Endothelial cell of umbilical vein (primary cell): ENCODE measurements around the gene RMND5A. TPM values are rescaled to one million over a fixed set of nuclear protein-coding genes. Genes with fewer than 3 reads are reported as not detected.

Experiments used
- BruUV-seq: library from RNA; stranded (reverse); fragments of 400-500 nt; replicated peaks from 2 replicates; lab custom pipeline; 2021; lab: Mats Ljungman, UMichigan
- CTCF ChIA-PET: fragments of 300-600, 350-600 bp; sonication (Branson Sonifier 250); formaldehyde crosslinking; loops from one replicate; lab custom pipeline; 2021; ENCODE audit warnings: antibody characterized with exemption, inconsistent platforms; lab: Charles Lee
- POLR2A ChIA-PET: fragments of 300-600, 350-600 bp; sonication (Branson Sonifier 250); formaldehyde crosslinking; loops from one replicate; lab custom pipeline; 2021; ENCODE audit warnings: antibody characterized with exemption, inconsistent platforms; lab: Charles Lee
- DNase-seq: peaks from one replicate; pipeline ENCODE4 v3.0.0-alpha.2; 2011; ENCODE audit warnings: low read depth, low spot score
- FAIRE-seq: peaks from 2 replicates; lab custom pipeline; 2011; peaks lifted over from hg19 to GRCh38; lab: Jason Lieb, UNC
- H2AFZ ChIP-seq: 2 replicates; pipeline ENCODE4 v1.6.0; 2012; ENCODE audit warnings: low read depth, low read length, control low read depth, inconsistent platforms
- H3K27ac ChIP-seq: 2 replicates; pipeline ENCODE4 v1.5.1; 2011; ENCODE audit warnings: low read depth, mild to moderate bottlenecking, control low read depth, low read length, moderate library complexity; ENCODE audit not compliant: insufficient read depth
- H3K27me3 ChIP-seq, 2 experiments: 2 replicates each; pipeline versions ENCODE4 v1.6.0 to v1.6.1; 2011; ENCODE audit warnings: low read length in 2 of 2, mixed read lengths in 1 of 2; ENCODE audit not compliant: control insufficient read depth in 2 of 2, insufficient read depth in 2 of 2
- H3K36me3 ChIP-seq, 2 experiments: 2 replicates in 1 of 2; 3 replicates in 1 of 2; pipeline ENCODE4 v1.5.1; 2011; ENCODE audit warnings: low read length in 2 of 2, mild to moderate bottlenecking in 1 of 2, moderate library complexity in 1 of 2; ENCODE audit not compliant: control insufficient read depth in 2 of 2, insufficient read depth in 2 of 2; ENCODE audit errors: extremely low read depth in 1 of 2
- H3K4me1 ChIP-seq: 3 replicates; pipeline ENCODE4 v1.5.1; 2011; ENCODE audit warnings: mild to moderate bottlenecking, low read length; ENCODE audit not compliant: control insufficient read depth, insufficient read depth; ENCODE audit errors: extremely low read depth
- H3K4me2 ChIP-seq: 2 replicates; pipeline ENCODE4 v1.6.1; 2011; ENCODE audit warnings: low read length, control low read depth, mixed read lengths; ENCODE audit not compliant: insufficient read depth
- H3K4me3 ChIP-seq, 3 experiments: fragments of 200-600 bp in 1 of 3; sonication (generic), shearing (Covaris generic) in 1 of 3; replicated peaks in 1 of 3; 2 replicates each; pipeline ENCODE4 v1.5.1; 2011 to 2016; ENCODE audit warnings: control low read depth in 3 of 3, low read length in 3 of 3, mild to moderate bottlenecking in 2 of 3, inconsistent platforms in 1 of 3, low read depth in 1 of 3, moderate library complexity in 1 of 3; ENCODE audit not compliant: insufficient read depth in 1 of 3
- H3K79me2 ChIP-seq: 2 replicates; pipeline ENCODE4 v1.6.0; 2012; ENCODE audit warnings: low read length, inconsistent platforms; ENCODE audit not compliant: control insufficient read depth, insufficient read depth
- H3K9ac ChIP-seq: replicated peaks from 2 replicates; pipeline ENCODE3; 2011; ENCODE audit warnings: low read length, control low read depth; ENCODE audit not compliant: insufficient read depth; ENCODE audit errors: extremely low read depth
- H3K9me1 ChIP-seq: replicated peaks from 3 replicates; pipeline ENCODE4 v1.6.0; 2011; ENCODE audit warnings: mild to moderate bottlenecking, low read length; ENCODE audit not compliant: control insufficient read depth, insufficient read depth; ENCODE audit errors: extremely low read depth
- H3K9me3 ChIP-seq: replicated peaks from 2 replicates; pipeline ENCODE4 v1.5.1; 2012; ENCODE audit warnings: low read length, inconsistent platforms; ENCODE audit not compliant: control insufficient read depth, insufficient read depth
- H4K20me1 ChIP-seq: replicated peaks from 2 replicates; pipeline ENCODE3; 2011; ENCODE audit warnings: mild to moderate bottlenecking, low read length; ENCODE audit not compliant: control insufficient read depth, insufficient read depth; ENCODE audit errors: extremely low read depth
- CTCF ChIP-seq, 2 donors: IDR thresholded peaks; 1 replicate in 1 of 2; 2 replicates in 1 of 2; pipeline ENCODE4 v1.5.1; 2011; ENCODE audit warnings: low read length in 2 of 2, mild to moderate bottlenecking in 2 of 2, moderate library complexity in 2 of 2, control low read depth in 1 of 2, inconsistent platforms in 1 of 2, low read depth in 1 of 2; ENCODE audit not compliant: insufficient read depth in 1 of 2; ENCODE audit errors: extremely low read depth in 1 of 2
- EZH2 ChIP-seq: IDR thresholded peaks from 2 replicates; pipeline ENCODE4 v1.6.1; 2012; ENCODE audit warnings: borderline replicate concordance, low read depth, mild to moderate bottlenecking, moderate library complexity, low read length, inconsistent platforms; ENCODE audit not compliant: severe bottlenecking
- GATA2 ChIP-seq: IDR thresholded peaks from 2 replicates; pipeline ENCODE4 v1.7.0; 2011; ENCODE audit warnings: low read depth, mild to moderate bottlenecking, moderate library complexity, mixed read lengths, low read length; ENCODE audit not compliant: insufficient read length, insufficient read depth
- POLR2A ChIP-seq: IDR thresholded peaks from 2 replicates; pipeline ENCODE4 v1.6.1; 2012; ENCODE audit warnings: low read depth, mild to moderate bottlenecking, control low read depth, low read length
- POLR2AphosphoS5 ChIP-seq: IDR thresholded peaks from 2 replicates; pipeline ENCODE4 v1.6.1; 2012; ENCODE audit warnings: low read depth, mild to moderate bottlenecking, control low read depth, low read length, moderate library complexity; ENCODE audit not compliant: insufficient read depth
- dilution Hi-C: fragments of 300-500 bp; cut with MboI; formaldehyde crosslinking; loops from one replicate; pipeline ENCODE4 v1.15.0; 2019; ENCODE audit warnings: low sequenced_read_pairs; ENCODE audit not compliant: extremely low pct_ligation_motif_present
- intact Hi-C: fragments of 100-400 bp; cut with micrococcal nuclease; formaldehyde crosslinking; loops from one replicate; pipeline ENCODE4 v1.10.0; 2022
- polyA plus RNA-seq, 4 experiments: library from polyadenylated mRNA; depleted of rRNA in 3 of 4; stranded (reverse) in 3 of 4; unstranded in 1 of 4; fragments of >200 nt; gene quantifications; 2 replicates each; pipeline versions ENCODE4 v1.2.1 to v1.2.3, GENCODE V29; 2011 to 2012; ENCODE audit warnings: missing spikeins in 1 of 4
- total RNA-seq: library from RNA; stranded (reverse); gene quantifications from 2 replicates; pipeline ENCODE4 v1.2.3, GENCODE V29; 2021

Gene RMND5A
- total and polyA plus RNA-seq, 2 donors (not counting 3 experiments of a cell fraction or from before 2014, with no cell fraction given): 10.8 to 21.5 TPM

GRCh38 chr2:86825693-86826381 lies 105.7 kb downstream of the RMND5A start:
- H3K9ac ChIP-seq: no peak overlapping the region
- no peak overlapping the region for H3K4me3 ChIP-seq
- H3K79me2 ChIP-seq: no peaks in the 10 kb centered on the region
- no peak overlapping the region for H2AFZ ChIP-seq
- no peak overlapping the region for H3K4me2 ChIP-seq
- DNase-seq (no peak), FAIRE-seq (no peak)
- dilution Hi-C loops (no loop called here), intact Hi-C loops (no loop called here)
- no peaks in the 10 kb centered on the region for H3K9me1 ChIP-seq
- no peaks in the 10 kb centered on the region for H3K36me3 ChIP-seq
- H4K20me1 ChIP-seq: no peaks in the 10 kb centered on the region
- H3K9me3 ChIP-seq: no peaks in the 10 kb centered on the region
- no TSS peak for BruUV-seq
- ChIA-PET CTCF (no interaction called here), POLR2A (no interaction called here)
- H3K4me1 ChIP-seq: no peaks in the 10 kb centered on the region
- no peak overlapping the region for H3K27ac ChIP-seq
- TF ChIP-seq EZH2: no peak
- TF ChIP-seq GATA2: no peak
- TF ChIP-seq CTCF (IDR thresholded peaks at IDR 0.05; ENCODE audit: extremely low read depth in 1 of 2, insufficient read depth in 1 of 2, low read depth in 1 of 2, low read length in 2 of 2): no peak
- no peak for TF ChIP-seq POLR2AphosphoS5
- TF ChIP-seq POLR2A: no peak
- H3K27me3 ChIP-seq: peaks cover 0 to 4% of the 10 kb centered on the region in 2 experiments
